PC-9 (cell line): ENCODE results near the gene RNF17. TPM values are rescaled to one million over a fixed set of nuclear protein-coding genes. Genes with fewer than 3 reads are reported as not detected.

Source experiments
- BruUV-seq: library from RNA; stranded (reverse); fragments of 400-500 nt; replicated peaks from 2 replicates; lab custom pipeline; 2021; lab: Mats Ljungman, UMichigan
- CTCF ChIA-PET: fragments of 300-600 bp; sonication (Branson Sonifier 250); formaldehyde crosslinking; loops from one replicate; lab custom pipeline; 2022; ENCODE audit warnings: antibody characterized with exemption; lab: Charles Lee
- POLR2A ChIA-PET: fragments of 300-600 bp; sonication (Branson Sonifier 250); formaldehyde crosslinking; loops from one replicate; lab custom pipeline; 2022; ENCODE audit warnings: antibody characterized with exemption; ENCODE audit not compliant: unreplicated experiment; lab: Charles Lee
- DNase-seq, 2 experiments: peaks; one replicate each; pipeline versions ENCODE4 v3.0.0 to v3.0.0-alpha.2; 2015 to 2022; ENCODE audit warnings: mixed read lengths in 1 of 2
- H2AFZ ChIP-seq: fragments of 200-600 bp; sonication (generic); 2 replicates; pipeline ENCODE4 v1.8.1; 2017; ENCODE audit warnings: antibody characterized with exemption
- H3F3A ChIP-seq: fragments of 200-600 bp; sonication (generic); 2 replicates; pipeline ENCODE4 v1.8.1; 2017; ENCODE audit warnings: antibody characterized with exemption, mild to moderate bottlenecking, low read depth; ENCODE audit not compliant: insufficient read depth
- H3K27ac ChIP-seq: fragments of 200-600 bp; sonication (generic); 2 replicates; pipeline ENCODE4 v1.6.1; 2016; ENCODE audit warnings: mixed run types
- H3K27me3 ChIP-seq: fragments of 200-600 bp; sonication (generic); 2 replicates; pipeline ENCODE4 v1.6.1; 2016; ENCODE audit warnings: low read depth, mixed run types; ENCODE audit not compliant: insufficient read depth
- H3K36me3 ChIP-seq: fragments of 200-600 bp; sonication (generic); 2 replicates; pipeline ENCODE4 v1.6.1; 2016; ENCODE audit warnings: low read depth, mixed run types
- H3K4me1 ChIP-seq: fragments of 200-600 bp; sonication (generic); replicated peaks from 2 replicates; pipeline ENCODE4 v1.6.1; 2016; ENCODE audit warnings: mixed run types; ENCODE audit not compliant: insufficient read depth
- H3K4me2 ChIP-seq: fragments of 200-600 bp; sonication (generic); 2 replicates; pipeline ENCODE4 v1.6.1; 2017; ENCODE audit warnings: mixed run types
- H3K4me3 ChIP-seq: fragments of 200-600 bp; sonication (generic); 2 replicates; pipeline ENCODE4 v1.6.1; 2016; ENCODE audit warnings: mixed run types
- H3K79me2 ChIP-seq: fragments of 200-600 bp; sonication (generic); 2 replicates; pipeline ENCODE4 v1.6.1; 2017; ENCODE audit warnings: low read depth, mixed run types
- H3K9me2 ChIP-seq: fragments of 200-600 bp; sonication (generic); 2 replicates; pipeline ENCODE4 v1.8.1; 2017; ENCODE audit warnings: mild to moderate bottlenecking; ENCODE audit not compliant: insufficient read depth
- H3K9me3 ChIP-seq: fragments of 200-600 bp; sonication (generic); 2 replicates; pipeline ENCODE4 v1.8.1; 2016; ENCODE audit warnings: low read depth; ENCODE audit not compliant: insufficient read depth
- H4K20me1 ChIP-seq: fragments of 200-600 bp; sonication (generic); 2 replicates; pipeline ENCODE4 v1.8.1; 2017; ENCODE audit not compliant: insufficient read depth
- EZH2 ChIP-seq: fragments of 200-600 bp; sonication (generic); IDR thresholded peaks from 2 replicates; pipeline ENCODE4 v1.8.0; 2017; ENCODE audit warnings: antibody characterized with exemption, low read depth
- intact Hi-C: fragments of 100-400 bp; cut with micrococcal nuclease; formaldehyde crosslinking; loops from one replicate; pipeline ENCODE4 v1.10.0; 2022; ENCODE audit not compliant: unreplicated experiment
- total RNA-seq: library from RNA; stranded (reverse); gene quantifications from 2 replicates; pipeline ENCODE4 v1.2.3, GENCODE V29; 2021
- TF ChIP-seq, protein P1 (sequence below): fragments of 200-600 bp; sonication (generic); conservative IDR thresholded peaks from 2 replicates; pipeline ENCODE4 v1.6.1; 2017; ENCODE audit warnings: mixed run types, antibody characterized with exemption, mild to moderate bottlenecking, moderate library complexity

RNF17 gene
- total RNA-seq, 1 experiment from 2014 or later, result not detected

DNA sequence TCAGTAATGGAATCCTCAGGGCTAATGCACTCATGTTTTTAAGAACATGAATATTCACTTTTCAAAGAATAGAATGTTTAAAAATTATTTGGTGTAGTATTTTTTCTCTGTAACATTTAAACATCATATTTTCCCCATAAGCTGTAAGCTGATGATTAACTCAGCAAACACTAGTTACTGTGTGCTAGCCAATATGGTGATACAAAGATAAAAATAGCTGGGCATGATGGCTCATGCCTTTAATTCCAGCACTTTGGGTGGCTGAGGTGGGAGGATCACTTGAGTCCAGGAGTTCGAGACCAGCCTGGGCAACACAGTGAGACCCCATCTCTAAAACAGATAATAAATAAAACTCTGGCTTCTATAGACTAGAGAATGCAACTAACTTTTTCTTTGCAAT lies 13.2 kb downstream of the RNF17 start:
- H3K4me2 ChIP-seq, result no peak overlapping the region
- no peaks in the 10 kb centered on the region for H3K27me3 ChIP-seq
- H3K36me3 ChIP-seq, result no peaks in the 10 kb centered on the region
- H3K27ac ChIP-seq, result no peak overlapping the region
- no peaks in the 10 kb centered on the region for H3K9me3 ChIP-seq
- H3K4me1 ChIP-seq, result no peaks in the 10 kb centered on the region
- DNase-seq, result no peak
- POLR2A ChIA-PET, result no interaction called here
- TF ChIP-seq EZH2, result no peak
- TF ChIP-seq, protein P1, sequence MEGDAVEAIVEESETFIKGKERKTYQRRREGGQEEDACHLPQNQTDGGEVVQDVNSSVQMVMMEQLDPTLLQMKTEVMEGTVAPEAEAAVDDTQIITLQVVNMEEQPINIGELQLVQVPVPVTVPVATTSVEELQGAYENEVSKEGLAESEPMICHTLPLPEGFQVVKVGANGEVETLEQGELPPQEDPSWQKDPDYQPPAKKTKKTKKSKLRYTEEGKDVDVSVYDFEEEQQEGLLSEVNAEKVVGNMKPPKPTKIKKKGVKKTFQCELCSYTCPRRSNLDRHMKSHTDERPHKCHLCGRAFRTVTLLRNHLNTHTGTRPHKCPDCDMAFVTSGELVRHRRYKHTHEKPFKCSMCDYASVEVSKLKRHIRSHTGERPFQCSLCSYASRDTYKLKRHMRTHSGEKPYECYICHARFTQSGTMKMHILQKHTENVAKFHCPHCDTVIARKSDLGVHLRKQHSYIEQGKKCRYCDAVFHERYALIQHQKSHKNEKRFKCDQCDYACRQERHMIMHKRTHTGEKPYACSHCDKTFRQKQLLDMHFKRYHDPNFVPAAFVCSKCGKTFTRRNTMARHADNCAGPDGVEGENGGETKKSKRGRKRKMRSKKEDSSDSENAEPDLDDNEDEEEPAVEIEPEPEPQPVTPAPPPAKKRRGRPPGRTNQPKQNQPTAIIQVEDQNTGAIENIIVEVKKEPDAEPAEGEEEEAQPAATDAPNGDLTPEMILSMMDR, result no peak
- no peak overlapping the region for H3K4me3 ChIP-seq
- no peaks in the 10 kb centered on the region for H3F3A ChIP-seq
- H4K20me1 ChIP-seq, result no peaks in the 10 kb centered on the region
- H2AFZ ChIP-seq, result no peak overlapping the region
- no peaks in the 10 kb centered on the region for H3K79me2 ChIP-seq
- CTCF ChIA-PET, result no interaction called here
- no TSS peak for BruUV-seq
- intact Hi-C loops, result no loop called here
- no peaks in the 10 kb centered on the region for H3K9me2 ChIP-seq

DNA sequence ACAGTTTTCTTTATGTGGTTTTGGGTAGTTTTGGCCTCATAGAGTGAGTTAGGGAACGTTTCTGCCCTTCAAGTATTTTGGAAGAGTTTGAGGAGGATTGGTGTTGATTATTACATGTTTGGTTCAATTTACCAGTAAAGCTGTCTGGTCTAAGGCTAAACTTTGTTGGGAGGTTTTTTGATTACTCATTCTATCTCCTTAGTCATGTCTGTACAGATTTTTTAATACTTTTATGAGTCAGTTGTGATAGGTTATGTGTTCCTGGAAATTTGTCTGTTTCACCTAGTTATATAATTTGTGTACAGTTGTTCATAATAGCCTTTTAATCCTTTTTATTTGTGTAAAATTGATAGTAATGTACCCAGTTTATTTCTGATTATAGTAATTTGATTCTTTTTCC lies 20.4 kb downstream of the RNF17 start:
- Histone ChIP-seq H3K9me3 (no peaks in the 10 kb centered on the region; the same call in none of the 2 replicates), H3K36me3 (no peaks in the 10 kb centered on the region), H4K20me1 (no peaks in the 10 kb centered on the region), H3K4me3 (no peak overlapping the region), H3K4me2 (no peak overlapping the region), H3K79me2 (no peaks in the 10 kb centered on the region), H2AFZ (no peak overlapping the region), H3K9me2 (no peaks in the 10 kb centered on the region), H3K4me1 (0 out of 2 replicates have a peak, but pooled peaks cover 13% of the 10 kb centered on the region), H3F3A (no peaks in the 10 kb centered on the region), H3K27me3 (no peaks in the 10 kb centered on the region), H3K27ac (no peak overlapping the region)
- DNase-seq, result no peak
- no peak for TF ChIP-seq EZH2
- TF ChIP-seq, protein P1, result no peak
- no TSS peak for BruUV-seq
- CTCF ChIA-PET, result no interaction called here
- intact Hi-C loops, result no loop called here
- POLR2A ChIA-PET, result no interaction called here

DNA sequence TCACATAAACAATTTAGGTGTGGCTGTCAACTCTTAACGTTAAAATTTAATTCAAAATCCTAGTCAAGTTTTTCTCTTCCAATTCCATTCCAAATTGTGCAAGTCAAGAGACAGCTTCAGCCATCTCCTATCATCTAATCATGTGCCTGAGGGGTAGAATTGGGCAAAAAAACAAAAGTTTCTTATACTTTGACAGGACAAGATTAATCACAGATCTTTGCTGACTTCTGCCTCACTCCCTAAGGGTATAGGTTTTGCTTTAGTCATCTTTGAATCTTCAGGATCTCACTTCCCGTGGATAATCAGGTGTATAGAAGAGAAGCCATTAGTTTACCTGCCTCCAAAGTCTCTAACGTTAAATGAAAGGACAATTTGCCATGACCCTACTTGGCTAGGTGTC lies 24.6 kb downstream of the RNF17 start:
- Histone ChIP-seq H3K9me2 (no peaks in the 10 kb centered on the region), H4K20me1 (no peaks in the 10 kb centered on the region), H3K27me3 (no peaks in the 10 kb centered on the region), H3K4me2 (peak overlapping the region; percentile 7; the same call in 1 of the 2 replicates), H3K27ac (no peak overlapping the region), H3K4me1 (0 out of 2 replicates have a peak, but pooled peaks cover 13% of the 10 kb centered on the region), H3K9me3 (no peaks in the 10 kb centered on the region; the same call in 1 of the 2 replicates), H3F3A (no peaks in the 10 kb centered on the region), H3K36me3 (no peaks in the 10 kb centered on the region), H2AFZ (no peak overlapping the region), H3K4me3 (no peak overlapping the region), H3K79me2 (no peaks in the 10 kb centered on the region)
- DNase-seq, result no peak
- no TSS peak for BruUV-seq
- ChIA-PET POLR2A (no interaction called here), CTCF (no interaction called here)
- intact Hi-C loops, result no loop called here
- no peak for TF ChIP-seq EZH2
- TF ChIP-seq, protein P1, result no peak
